AG20443 (cell line): ENCODE measurements around the gene CDAN1.
"Not testable (repeated sequence)": the region's sequence is repeated elsewhere in the genome, so short reads cannot be mapped to it uniquely, and the experiment has no call there.

Experiments
- DNase-seq: peaks from one replicate; pipeline ENCODE4 v3.0.0; 2012; ENCODE audit warnings: low spot score, mixed read lengths

The CDAN1 gene

DNA sequence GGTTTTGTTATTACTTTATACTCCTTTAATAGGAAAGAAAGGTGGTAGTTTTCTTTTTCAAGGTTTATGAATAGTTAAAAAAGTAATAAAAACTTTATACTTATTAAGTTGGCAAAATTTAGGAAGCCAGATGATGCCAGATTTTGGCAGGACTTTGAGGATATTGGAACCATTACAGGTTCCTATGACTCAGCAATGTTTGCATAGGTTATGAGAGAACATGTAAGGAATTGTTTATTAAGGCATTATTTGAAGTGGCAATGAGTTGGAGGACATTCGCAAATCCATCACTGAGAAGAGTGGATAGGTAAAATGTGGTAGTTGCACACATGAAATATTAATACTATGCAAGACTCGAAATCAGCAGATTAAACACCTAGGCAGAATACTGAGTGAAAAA lies 29.9 kb downstream of the CDAN1 start:
- peak; percentile 6 for DNase-seq

DNA sequence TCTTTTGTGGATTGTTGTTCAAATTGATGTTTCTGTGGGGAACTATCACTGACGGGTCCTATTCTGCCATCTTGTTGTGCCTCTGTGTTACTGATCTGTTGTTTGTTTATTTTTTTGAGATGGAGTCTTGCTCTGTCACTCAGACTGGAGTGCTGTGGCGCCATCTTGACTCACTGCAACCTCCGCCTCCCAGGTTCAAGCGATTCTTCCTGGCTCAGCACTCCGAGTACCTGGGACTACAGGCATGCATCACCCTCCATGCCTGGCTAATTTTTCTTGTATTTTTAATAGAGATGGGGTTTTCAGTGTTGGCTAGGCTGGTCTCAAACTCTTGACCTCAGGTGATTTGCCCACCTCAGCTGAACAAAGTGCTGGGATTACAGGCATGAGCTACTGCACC lies 31.6 kb downstream of the CDAN1 start:
- DNase-seq = no peak

DNA sequence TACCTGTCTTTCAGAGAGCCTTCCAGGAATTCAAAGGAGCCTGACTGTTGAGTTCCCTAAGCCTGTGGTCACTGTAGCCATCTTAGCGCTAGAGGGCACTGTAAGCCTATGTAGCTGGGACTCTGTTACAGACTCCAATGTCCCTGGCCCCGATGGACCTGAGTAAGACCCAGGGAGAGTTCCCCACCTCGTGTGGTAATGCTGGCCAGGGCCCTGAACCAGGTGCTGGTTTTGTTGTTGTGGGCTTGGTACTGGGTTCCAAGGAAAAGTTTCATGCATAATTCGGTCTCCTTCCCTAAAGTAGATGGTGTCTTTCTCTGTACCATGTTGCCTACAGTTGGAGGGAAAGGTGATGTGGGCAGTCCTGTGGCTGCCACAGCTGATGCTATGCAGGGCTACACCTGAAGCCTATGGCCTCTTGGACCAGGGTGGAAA lies 32.4 kb downstream of the CDAN1 start:
- peak; percentile 83 for DNase-seq

DNA sequence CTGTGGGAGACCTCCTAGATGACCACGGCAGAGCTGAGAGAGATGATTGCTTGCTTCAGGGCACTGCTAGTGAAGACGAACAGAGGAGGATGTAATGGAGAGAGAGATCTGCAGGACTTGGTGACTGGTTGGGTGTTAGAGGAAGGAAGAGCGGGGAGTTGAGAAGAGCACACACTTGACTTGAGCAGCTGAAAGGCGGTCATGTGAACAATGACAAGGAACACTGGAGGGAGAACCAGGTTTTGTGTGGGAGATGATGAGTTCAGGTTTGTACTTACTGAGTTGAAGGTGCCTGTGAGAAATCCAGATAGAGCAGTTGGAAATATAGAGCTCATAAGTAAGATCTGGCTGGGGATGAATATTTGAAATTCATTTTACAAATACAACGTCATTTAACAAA lies 40.3 kb downstream of the CDAN1 start:
- peak; percentile 2 for DNase-seq

DNA sequence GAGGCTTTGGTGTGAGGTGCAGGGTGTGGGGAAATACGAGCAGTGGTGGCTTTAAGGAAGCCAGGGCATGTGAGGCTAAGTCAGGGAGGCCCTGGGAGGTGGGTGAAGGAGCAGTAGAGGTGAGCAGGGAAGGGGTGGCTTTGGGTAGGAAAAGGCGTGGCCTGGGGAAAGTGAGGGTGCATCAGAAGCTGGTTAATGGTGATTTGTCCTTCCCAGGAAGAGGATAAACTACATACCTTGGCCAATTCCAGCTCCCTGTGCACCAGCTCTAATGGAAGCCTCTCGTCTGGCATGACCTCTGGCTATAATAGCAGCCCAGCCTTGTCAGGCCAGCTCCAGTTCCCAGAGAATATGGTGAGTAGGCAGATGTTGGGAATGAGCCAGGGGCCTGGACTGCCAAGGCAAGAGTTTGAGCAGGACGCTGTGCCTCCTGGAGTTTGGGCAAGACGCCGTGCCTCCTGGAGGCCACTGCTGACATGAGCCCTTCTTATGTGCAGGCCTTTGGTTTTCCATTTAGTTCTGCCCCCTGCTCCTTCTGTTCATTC lies 41.3 kb downstream of the CDAN1 start:
- no peak for DNase-seq

DNA sequence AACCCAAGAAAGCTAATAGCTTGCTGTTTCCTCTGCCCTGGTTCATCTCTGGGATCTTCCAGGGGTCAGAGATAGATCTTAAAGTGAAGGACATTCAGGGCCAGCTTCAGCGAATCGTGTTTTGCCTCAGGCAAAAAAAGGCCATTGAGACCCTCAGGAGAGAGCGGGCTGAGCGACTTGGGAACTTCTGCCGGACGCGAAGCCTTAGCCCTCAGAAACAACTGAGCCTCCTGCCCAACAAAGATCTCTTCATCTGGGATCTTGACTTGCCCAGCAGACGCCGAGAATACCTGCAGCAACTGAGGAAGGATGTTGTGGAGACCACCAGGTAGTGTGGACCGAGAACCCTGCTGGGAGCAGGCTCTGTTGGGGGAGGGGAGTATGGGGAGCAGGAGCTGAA lies 42.5 kb downstream of the CDAN1 start:
- peak; percentile 5 for DNase-seq

DNA sequence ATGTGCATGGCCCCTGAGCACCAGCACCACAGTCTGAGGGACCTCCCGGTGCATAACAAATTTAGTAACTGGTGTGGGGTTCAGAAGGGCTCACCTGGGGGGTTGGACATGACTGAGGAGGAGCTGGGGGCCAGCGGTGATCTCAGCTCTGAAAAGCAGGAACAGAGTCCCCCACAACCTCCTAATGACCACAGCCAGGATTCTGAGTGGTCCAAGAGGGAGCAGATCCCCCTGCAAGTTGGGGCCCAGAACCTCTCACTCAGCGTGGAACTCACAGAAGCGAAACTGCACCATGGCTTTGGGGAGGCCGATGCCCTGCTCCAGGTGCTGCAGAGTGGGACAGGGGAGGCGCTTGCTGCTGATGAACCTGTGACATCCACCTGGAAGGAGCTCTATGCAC lies 43.0 kb downstream of the CDAN1 start:
- DNase-seq = no peak

DNA sequence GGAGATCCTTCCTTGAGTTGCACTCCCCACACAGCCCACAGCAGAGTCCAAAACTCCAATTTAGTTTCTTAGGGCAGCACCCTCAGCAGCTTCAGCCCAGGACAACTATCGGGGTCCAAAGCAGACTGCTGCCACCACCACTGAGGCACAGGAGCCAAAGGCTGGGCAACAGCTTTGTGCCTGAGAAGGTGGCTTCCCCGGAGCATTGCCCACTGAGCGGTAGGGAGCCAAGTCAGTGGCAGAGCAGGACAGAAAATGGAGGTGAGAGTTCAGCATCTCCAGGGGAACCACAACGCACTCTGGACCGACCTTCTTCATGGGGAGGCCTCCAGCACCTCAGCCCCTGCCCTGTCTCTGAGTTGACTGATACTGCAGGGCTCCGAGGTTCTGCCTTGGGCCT lies 43.4 kb downstream of the CDAN1 start:
- no peak for DNase-seq

DNA sequence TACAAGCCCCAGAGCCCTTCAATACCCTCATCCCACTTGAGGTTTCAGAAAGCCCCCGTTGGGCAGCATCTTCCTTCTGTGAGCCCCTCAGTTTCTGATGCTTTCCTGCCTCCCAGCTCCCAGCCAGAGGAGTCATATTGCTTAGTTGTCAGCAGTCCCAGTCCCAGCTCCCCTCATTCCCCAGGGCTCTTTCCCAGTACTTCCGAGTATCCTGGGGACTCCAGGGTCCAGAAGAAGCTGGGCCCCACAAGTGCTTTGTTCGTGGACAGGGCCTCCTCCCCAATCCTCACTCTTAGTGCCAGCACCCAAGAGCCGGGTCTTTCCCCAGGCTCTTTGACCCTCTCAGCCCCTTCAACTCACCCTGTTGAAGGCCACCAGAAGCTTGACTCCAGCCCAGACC lies 43.9 kb downstream of the CDAN1 start:
- peak; percentile 7 for DNase-seq

DNA sequence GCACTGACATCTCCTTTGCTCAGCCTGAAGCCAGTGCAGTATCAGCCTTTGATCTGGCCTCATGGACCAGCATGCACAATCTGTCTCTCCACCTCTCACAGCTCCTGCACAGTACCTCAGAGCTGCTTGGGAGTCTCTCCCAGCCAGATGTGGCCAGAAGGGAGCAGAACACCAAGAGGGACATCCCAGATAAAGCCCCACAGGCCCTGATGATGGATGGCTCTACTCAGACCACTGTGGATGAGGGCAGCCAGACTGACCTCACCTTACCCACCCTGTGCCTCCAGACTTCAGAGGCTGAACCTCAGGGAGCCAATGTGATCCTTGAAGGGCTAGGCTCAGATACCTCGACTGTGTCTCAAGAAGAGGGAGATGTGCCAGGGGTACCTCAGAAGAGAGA lies 44.4 kb downstream of the CDAN1 start:
- DNase-seq = no peak

DNA sequence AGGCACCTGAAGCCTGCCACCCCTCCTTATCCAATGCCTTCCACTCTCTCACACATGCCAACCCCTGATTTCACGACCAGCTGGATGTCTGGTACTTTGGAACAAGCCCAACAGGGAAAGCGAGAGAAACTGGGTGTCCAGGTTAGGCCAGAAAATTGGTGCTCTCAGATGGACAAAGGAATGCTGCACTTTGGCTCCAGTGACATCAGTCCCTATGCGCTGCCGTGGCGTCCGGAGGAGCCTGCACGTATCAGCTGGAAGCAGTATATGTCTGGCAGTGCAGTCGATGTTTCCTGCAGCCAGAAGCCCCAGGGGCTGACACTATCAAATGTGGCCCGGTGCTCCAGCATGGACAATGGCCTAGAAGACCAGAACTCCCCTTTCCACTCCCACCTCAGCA lies 45.2 kb downstream of the CDAN1 start:
- no peak for DNase-seq

DNA sequence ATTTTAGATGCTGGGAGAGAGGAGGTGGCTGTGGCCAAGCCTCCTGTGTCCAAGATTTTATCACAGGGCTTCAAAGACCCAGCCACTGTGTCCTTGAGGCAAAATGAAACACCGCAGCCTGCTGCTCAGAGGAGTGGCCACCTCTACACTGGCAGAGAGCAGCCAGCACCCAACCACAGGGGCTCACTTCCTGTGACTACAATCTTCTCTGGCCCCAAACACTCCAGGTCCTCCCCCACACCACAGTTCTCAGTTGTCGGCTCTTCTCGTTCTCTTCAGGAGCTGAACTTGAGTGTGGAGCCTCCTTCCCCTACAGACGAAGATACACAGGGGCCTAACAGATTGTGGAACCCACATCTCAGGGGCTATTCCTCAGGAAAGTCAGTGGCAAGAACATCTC lies 45.6 kb downstream of the CDAN1 start:
- DNase-seq = peak; percentile 6

DNA sequence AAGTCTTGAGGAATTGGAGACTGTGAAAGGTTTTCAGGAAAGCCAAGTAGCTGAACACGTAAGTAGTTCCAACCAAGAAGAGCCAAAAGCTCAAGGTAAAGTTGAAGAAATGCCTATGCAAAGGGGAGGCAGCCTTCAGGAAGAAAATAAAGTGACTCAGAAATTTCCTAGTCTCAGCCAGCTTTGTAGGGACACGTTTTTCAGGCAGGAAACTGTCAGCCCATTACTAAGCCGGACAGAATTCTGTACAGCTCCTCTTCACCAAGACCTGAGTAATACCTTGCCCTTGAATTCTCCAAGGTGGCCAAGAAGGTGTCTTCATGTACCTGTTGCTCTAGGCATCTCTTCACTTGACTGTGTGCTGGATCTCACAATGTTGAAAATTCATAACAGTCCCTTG lies 48.6 kb downstream of the CDAN1 start:
- no peak for DNase-seq

DNA sequence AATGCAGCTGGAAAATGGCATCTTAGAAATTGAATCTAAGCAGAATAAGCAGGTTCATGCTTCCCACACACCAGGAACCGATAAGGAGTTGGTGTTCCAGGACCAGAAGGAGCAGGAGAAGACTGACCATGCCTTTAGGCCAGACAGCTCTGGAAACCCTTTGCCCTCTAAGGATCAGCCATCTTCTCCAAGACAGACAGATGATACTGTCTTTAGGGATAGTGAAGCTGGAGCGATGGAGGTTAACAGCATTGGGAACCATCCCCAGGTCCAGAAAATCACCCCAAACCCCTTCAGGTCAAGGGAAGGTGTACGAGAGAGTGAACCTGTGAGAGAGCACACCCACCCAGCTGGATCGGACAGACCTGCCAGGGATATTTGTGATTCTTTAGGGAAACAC lies 49.2 kb downstream of the CDAN1 start:
- no peak for DNase-seq

DNA sequence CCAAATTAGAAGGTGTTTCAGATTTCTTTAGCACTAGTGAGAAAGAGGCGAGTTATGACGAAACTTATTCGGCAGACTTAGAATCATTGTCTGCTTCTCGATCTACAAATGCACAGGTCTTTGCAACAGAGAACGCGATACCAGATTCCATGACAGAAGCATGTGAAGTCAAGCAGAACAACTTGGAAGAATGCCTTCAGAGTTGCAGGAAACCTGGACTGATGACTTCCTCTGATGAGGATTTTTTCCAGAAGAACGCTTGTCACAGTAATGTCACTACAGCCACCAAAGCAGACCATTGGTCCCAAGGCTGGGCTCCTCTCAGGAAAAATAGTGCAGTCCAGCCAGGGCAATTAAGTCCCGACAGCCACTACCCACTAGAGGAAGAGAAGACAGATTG lies 50.6 kb downstream of the CDAN1 start:
- no peak for DNase-seq

DNA sequence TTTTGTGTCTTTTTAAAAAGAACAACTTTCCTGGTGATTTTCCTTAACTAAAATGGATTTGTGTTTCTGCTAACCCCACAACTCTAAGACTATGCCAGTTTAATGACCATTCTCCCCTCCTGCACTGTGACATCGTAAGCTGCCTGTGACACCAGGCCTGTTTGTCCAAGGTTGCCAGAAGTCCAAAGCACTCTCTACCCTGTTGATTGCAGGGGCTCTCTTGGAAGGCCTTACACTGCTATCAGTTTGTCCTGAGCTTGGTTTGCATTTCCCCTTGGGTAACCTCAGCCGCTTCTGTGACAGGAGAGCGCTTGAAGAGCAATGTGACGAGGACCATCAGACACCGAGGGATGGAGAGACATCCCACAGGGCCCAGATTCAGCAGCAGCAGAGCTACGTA lies 55.8 kb downstream of the CDAN1 start:
- no peak for DNase-seq

DNA sequence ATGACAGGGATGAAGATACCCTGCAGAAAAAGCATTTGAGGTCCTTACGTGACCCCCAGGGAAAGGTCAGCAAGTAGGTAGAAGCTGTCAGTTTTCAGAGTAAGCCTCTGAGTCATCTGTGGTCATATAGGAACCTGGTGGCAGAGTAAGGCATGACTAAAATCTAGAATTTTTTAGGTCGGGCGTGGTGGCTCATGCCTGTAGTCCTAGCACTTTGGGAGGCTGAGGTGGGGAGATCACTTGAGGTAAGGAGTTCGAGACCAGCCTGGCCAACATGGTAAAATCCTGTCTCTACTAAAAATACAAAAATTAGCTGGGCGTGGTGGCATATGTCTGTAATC lies 56.8 kb downstream of the CDAN1 start:
- not testable (repeated sequence) for DNase-seq

DNA sequence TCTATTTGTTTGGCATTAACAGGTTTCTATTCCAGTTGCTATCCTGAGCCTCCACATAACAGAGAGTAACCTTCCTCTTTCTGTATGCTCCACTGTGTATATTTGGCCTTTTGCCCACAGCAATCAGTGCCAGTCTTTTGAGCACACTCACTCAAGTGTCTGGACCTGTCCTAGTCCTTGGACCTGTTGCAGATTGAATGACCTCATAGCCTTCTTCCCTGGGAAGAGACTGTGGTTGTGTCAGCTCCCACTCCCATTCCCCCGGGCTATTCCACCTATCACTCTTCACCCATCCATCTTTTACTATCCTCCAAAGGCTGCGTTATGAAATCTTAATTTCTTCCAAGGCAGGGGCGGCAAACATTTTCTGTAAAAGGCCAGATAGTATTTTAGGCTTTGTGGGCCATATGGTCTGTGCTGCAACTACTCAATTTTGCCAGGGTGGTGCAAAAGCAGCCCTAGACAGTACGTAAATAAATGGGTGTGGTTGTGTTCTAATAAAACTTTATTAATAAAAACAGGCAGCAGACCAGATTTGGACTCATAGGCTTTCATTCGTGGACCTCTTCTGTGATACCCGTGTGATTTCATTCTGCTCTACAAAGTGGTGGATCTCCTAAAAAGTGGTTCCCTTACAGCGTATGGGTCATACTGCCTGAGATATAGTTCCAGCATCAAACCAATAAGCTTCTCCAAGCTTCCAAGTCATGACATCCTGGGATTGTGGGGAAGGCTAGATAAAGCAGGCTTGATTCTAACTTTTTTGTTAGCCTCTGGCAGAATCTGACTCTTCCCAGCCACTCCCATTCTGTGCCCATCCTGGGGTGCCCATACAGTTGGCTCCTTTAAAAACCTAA lies 57.4 kb downstream of the CDAN1 start:
- DNase-seq = no peak

DNA sequence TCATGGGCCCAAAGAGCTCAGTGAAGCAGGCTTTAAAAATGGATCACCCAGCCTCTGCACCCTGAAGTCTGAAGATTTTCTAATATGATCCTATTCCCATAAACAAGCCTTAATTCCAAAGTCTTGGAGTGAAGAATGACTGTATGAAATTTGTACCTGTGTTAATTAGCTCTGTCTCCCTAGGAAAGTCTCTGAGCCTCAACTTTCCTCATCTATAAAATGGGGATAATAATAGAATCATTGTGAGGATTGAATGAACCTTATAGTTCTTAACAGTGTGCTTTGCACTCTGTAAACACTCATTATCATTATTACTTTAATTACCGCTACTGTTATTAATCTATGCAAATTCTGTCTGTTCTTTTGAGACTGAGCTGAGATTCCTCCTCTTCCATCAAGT lies 61.9 kb downstream of the CDAN1 start:
- DNase-seq = no peak

DNA sequence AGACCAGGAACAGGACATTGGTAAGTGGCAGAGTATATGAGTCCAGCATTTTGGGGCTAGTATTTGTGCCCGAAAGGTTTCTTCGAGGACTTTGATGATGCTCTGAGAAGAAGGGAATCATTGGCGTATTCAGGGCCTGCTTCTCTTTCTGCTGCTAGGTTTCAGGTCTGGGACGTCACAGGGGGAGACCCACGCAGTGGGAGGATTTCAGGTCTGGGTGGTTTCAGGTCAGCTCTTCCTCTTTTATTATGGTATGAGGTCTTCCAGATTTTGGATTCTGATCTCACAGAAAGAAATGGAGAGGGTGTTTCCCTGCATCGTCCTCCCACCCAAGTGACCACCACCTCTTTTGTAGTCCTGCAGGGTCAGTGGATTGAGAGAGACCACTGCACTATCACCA lies 62.5 kb downstream of the CDAN1 start:
- DNase-seq = no peak
